LNCAP (cell line): ENCODE measurements around the gene RYR1.

Experiments
- CTCF ChIP-seq: fragments of 450-650 bp; IDR thresholded peaks from 2 replicates; pipeline ENCODE4 v1.5.1; 2017; ENCODE audit warnings: mild to moderate bottlenecking

The RYR1 gene

GRCh38 chr19:38614289-38614688, 180.8 kb downstream of the RYR1 start:
- TF ChIP-seq CTCF, result no peak

- TF ChIP-seq CTCF, result no peak
Measured at GRCh38 chr19:38615007-38615581, 181.6 kb downstream of the RYR1 start.

GRCh38 chr19:38616265-38616664, 182.8 kb downstream of the RYR1 start:
- TF ChIP-seq CTCF, result no peak

GRCh38 chr19:38617283-38617763, 183.8 kb downstream of the RYR1 start:
- TF ChIP-seq CTCF, result no peak

- no peak for TF ChIP-seq CTCF
Measured at GRCh38 chr19:38617764-38618589, 184.5 kb downstream of the RYR1 start, which contains the start of gene MAP4K1. Gene MAP4K1 (minus strand): TSS chr19:38617953. CDS start chr19:38617895, 58 bp downstream.

GRCh38 chr19:38618590-38619360, 185.3 kb downstream of the RYR1 start, which contains the start of gene EIF3K:
Gene EIF3K (plus strand): TSS chr19:38619188. CDS start chr19:38619269, 81 bp downstream.
- no peak for TF ChIP-seq CTCF

- TF ChIP-seq CTCF, result no peak
Measured at GRCh38 chr19:38619361-38620174, 186.1 kb downstream of the RYR1 start.
